Measurements from ENCODE around the gene ENO1.

The ENO1 gene

GRCh38 chr1:8813016-8813763 lies 65.3 kb downstream of the ENO1 start:
- DNase-seq (ENCODE audit: low read depth in 2 of 2): no peak

GRCh38 chr1:8812081-8812480 lies 66.4 kb downstream of the ENO1 start:
- no peak for DNase-seq (ENCODE audit: low read depth in 2 of 2)
